SU-DHL-6 (cell line): ENCODE measurements around the gene SEPTIN2.

Source experiments
- H2AFZ ChIP-seq: fragments of 200-600 bp; sonication (generic); 2 replicates; pipeline ENCODE4 v1.6.1; 2014; ENCODE audit warnings: low read depth, mild to moderate bottlenecking, moderate library complexity, mixed read lengths, antibody characterized with exemption, low read length; ENCODE audit not compliant: severe bottlenecking
- H3F3A ChIP-seq: fragments of 200-600 bp; shearing (Covaris generic); 2 replicates; pipeline ENCODE4 v1.6.0; 2016; ENCODE audit warnings: antibody characterized with exemption, mild to moderate bottlenecking; ENCODE audit not compliant: insufficient read depth
- H3K27ac ChIP-seq: fragments of 200-600 bp; sonication (generic); 2 replicates; pipeline ENCODE4 v1.5.1; 2016; ENCODE audit warnings: low read depth, mild to moderate bottlenecking, low read length, moderate library complexity, mixed read lengths
- H3K27me3 ChIP-seq: fragments of 200-600 bp; sonication (generic), shearing (Covaris generic); 2 replicates; pipeline ENCODE4 v1.6.0; 2014; ENCODE audit warnings: mild to moderate bottlenecking, low read length
- H3K36me3 ChIP-seq: fragments of 200-600 bp; sonication (generic); 2 replicates; pipeline ENCODE4 v1.6.1; 2014; ENCODE audit warnings: mild to moderate bottlenecking, low read length, mixed read lengths
- H3K4me2 ChIP-seq: fragments of 300-600, 200-600 bp; shearing (Covaris generic), sonication (generic); 2 replicates; pipeline ENCODE4 v1.6.0; 2014; ENCODE audit warnings: low read length, low read depth, mild to moderate bottlenecking; ENCODE audit not compliant: poor library complexity, severe bottlenecking
- H3K4me3 ChIP-seq: fragments of 200-600 bp; sonication (generic); 2 replicates; pipeline ENCODE4 v1.5.1; 2014; ENCODE audit warnings: antibody characterized with exemption, low read length, mild to moderate bottlenecking, mixed read lengths; ENCODE audit not compliant: insufficient read depth, poor library complexity, severe bottlenecking
- H3K79me2 ChIP-seq: fragments of 200-600 bp; sonication (generic); 2 replicates; pipeline ENCODE4 v1.6.1; 2014; ENCODE audit warnings: mild to moderate bottlenecking, low read length, moderate library complexity; ENCODE audit not compliant: insufficient read depth
- H3K9ac ChIP-seq: fragments of 200-600 bp; sonication (generic); 2 replicates; pipeline ENCODE4 v1.7.0; 2014; ENCODE audit warnings: mild to moderate bottlenecking, low read length
- H3K9me2 ChIP-seq: fragments of 200-600 bp; sonication (generic); replicated peaks from 2 replicates; pipeline ENCODE4 v1.6.1; 2014; ENCODE audit warnings: low read length; ENCODE audit not compliant: insufficient read depth
- H3K9me3 ChIP-seq: fragments of 200-600 bp; sonication (generic); 2 replicates; pipeline ENCODE4 v1.6.1; 2014; ENCODE audit warnings: low read length, mixed read lengths; ENCODE audit not compliant: insufficient read depth
- H4K20me1 ChIP-seq: fragments of 200-600 bp; sonication (generic); 2 replicates; pipeline ENCODE4 v1.6.1; 2014; ENCODE audit warnings: low read depth, mild to moderate bottlenecking, antibody characterized with exemption, low read length, moderate library complexity, mixed read lengths
- CTCF ChIP-seq: fragments of 200-600 bp; sonication (generic); IDR thresholded peaks from one replicate; pipeline ENCODE4 v1.5.1; 2017; ENCODE audit warnings: antibody characterized with exemption, mild to moderate bottlenecking, low read length, moderate library complexity; ENCODE audit not compliant: insufficient read depth, poor library complexity, severe bottlenecking
- EZH2phosphoT487 ChIP-seq: fragments of 200-600 bp; sonication (generic), shearing (Covaris generic); conservative IDR thresholded peaks from 2 replicates; pipeline ENCODE4 v1.6.1; 2018; ENCODE audit warnings: mild to moderate bottlenecking, antibody characterized with exemption, low read length, moderate library complexity, mixed read lengths

SEPTIN2 gene

GRCh38 chr2:241321033-241321432, 5.3 kb downstream of the SEPTIN2 start:
- peaks cover 100% of the 10 kb centered on the region for H3K79me2 ChIP-seq
- peak overlapping the region; percentile 95 for H3K4me2 ChIP-seq
- no peak overlapping the region for H3K9ac ChIP-seq
- H3K9me2 ChIP-seq, result no peaks in the 10 kb centered on the region
- H4K20me1 ChIP-seq, result peaks cover 41% of the 10 kb centered on the region
- H3F3A ChIP-seq, result peaks cover 21% of the 10 kb centered on the region
- H2AFZ ChIP-seq, result no peak overlapping the region
- H3K4me3 ChIP-seq, result no peak overlapping the region
- H3K27me3 ChIP-seq, result no peaks in the 10 kb centered on the region
- TF ChIP-seq CTCF (no peak), EZH2phosphoT487 (no peak)
- no peak overlapping the region for H3K27ac ChIP-seq
- H3K9me3 ChIP-seq, result no peaks in the 10 kb centered on the region
- H3K36me3 ChIP-seq, result peaks cover 20% of the 10 kb centered on the region

- Histone ChIP-seq H3K9ac (no peak overlapping the region), H4K20me1 (peaks cover 42% of the 10 kb centered on the region), H3K4me3 (no peak overlapping the region)
These were observed 6.2 kb downstream of the SEPTIN2 start for GRCh38 chr2:241321886-241322285.

GRCh38 chr2:241323778-241324177, 8.1 kb downstream of the SEPTIN2 start:
- H3K4me3 ChIP-seq, result no peak overlapping the region
- peak overlapping the region; percentile 44 for H3K4me2 ChIP-seq
- H3K36me3 ChIP-seq, result peaks cover 28% of the 10 kb centered on the region

More at GRCh38 chr2:241321886-241322285, 6.2 kb downstream of the SEPTIN2 start:
- no peak for TF ChIP-seq CTCF
- no peak for TF ChIP-seq EZH2phosphoT487
- Histone ChIP-seq H2AFZ (no peak overlapping the region), H3K9me2 (no peaks in the 10 kb centered on the region), H3F3A (peaks cover 21% of the 10 kb centered on the region), H3K4me2 (peak overlapping the region; percentile 95), H3K9me3 (no peaks in the 10 kb centered on the region), H3K79me2 (peaks cover 100% of the 10 kb centered on the region), H3K27me3 (no peaks in the 10 kb centered on the region), H3K27ac (peak overlapping the region; percentile 22; the same call in 1 of the 2 replicates), H3K36me3 (peaks cover 24% of the 10 kb centered on the region)

GRCh38 chr2:241324775-241325174, 9.1 kb downstream of the SEPTIN2 start:
- Histone ChIP-seq H3K9me2 (no peaks in the 10 kb centered on the region), H3K9me3 (no peaks in the 10 kb centered on the region), H3K9ac (peak overlapping the region; percentile 30), H4K20me1 (peaks cover 42% of the 10 kb centered on the region), H2AFZ (no peak overlapping the region), H3K27ac (peak overlapping the region; percentile 77), H3K79me2 (peaks cover 90% of the 10 kb centered on the region), H3F3A (peaks cover 21% of the 10 kb centered on the region), H3K27me3 (no peaks in the 10 kb centered on the region), H3K4me3 (no peak overlapping the region), H3K36me3 (peaks cover 25% of the 10 kb centered on the region), H3K4me2 (peak overlapping the region; percentile 44)
- no peak for TF ChIP-seq CTCF
- TF ChIP-seq EZH2phosphoT487, result no peak

More at GRCh38 chr2:241323778-241324177, 8.1 kb downstream of the SEPTIN2 start:
- Histone ChIP-seq H3F3A (peaks cover 21% of the 10 kb centered on the region), H3K79me2 (peaks cover 94% of the 10 kb centered on the region), H2AFZ (no peak overlapping the region), H4K20me1 (peaks cover 42% of the 10 kb centered on the region), H3K9ac (peak overlapping the region; percentile 30; the same call in 1 of the 2 replicates), H3K9me3 (no peaks in the 10 kb centered on the region), H3K27ac (peak overlapping the region; percentile 77), H3K27me3 (no peaks in the 10 kb centered on the region), H3K9me2 (no peaks in the 10 kb centered on the region)
- TF ChIP-seq EZH2phosphoT487, result no peak
